ENCODE measurements around the gene LY6G6D.

DNA sequence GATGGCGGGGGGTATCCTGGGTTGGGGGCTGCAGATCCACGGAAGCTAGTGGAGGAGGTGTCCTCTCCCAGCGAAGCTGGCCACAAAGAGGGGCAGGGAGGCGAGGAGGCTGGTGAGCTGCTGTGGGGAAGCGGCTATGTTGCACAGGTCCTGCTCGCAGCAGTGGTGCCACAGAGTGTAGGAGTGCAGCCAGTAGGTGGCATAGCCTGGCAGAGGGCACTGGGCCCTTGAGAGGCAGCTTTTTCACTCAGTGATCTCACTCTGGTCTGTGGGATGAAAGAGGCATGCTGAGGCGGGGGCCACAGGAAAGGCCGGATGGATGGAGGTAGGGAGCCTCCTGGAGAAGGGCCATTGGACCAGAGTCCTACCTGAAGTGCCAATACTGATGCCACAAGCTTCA is 2.9 kb upstream of the LY6G6D start:
- TF ChIP-seq, protein P1, sequence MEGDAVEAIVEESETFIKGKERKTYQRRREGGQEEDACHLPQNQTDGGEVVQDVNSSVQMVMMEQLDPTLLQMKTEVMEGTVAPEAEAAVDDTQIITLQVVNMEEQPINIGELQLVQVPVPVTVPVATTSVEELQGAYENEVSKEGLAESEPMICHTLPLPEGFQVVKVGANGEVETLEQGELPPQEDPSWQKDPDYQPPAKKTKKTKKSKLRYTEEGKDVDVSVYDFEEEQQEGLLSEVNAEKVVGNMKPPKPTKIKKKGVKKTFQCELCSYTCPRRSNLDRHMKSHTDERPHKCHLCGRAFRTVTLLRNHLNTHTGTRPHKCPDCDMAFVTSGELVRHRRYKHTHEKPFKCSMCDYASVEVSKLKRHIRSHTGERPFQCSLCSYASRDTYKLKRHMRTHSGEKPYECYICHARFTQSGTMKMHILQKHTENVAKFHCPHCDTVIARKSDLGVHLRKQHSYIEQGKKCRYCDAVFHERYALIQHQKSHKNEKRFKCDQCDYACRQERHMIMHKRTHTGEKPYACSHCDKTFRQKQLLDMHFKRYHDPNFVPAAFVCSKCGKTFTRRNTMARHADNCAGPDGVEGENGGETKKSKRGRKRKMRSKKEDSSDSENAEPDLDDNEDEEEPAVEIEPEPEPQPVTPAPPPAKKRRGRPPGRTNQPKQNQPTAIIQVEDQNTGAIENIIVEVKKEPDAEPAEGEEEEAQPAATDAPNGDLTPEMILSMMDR (IDR thresholded peaks at IDR 0.05 in 4 of 5, conservative IDR thresholded peaks at IDR 0.05 in 1 of 5): no peak
- TF ChIP-seq POLR2A (IDR thresholded peaks at IDR 0.05): no peak

Measured in gastrocnemius medialis (tissue), 4 donors.